ENCODE data around the gene COL1A1. TPM values are rescaled to one million over a fixed set of nuclear protein-coding genes. Genes with fewer than 3 reads are reported as not detected.

The COL1A1 gene
- total RNA-seq = 1,223 and 1,870 TPM in 2 replicates

DNA sequence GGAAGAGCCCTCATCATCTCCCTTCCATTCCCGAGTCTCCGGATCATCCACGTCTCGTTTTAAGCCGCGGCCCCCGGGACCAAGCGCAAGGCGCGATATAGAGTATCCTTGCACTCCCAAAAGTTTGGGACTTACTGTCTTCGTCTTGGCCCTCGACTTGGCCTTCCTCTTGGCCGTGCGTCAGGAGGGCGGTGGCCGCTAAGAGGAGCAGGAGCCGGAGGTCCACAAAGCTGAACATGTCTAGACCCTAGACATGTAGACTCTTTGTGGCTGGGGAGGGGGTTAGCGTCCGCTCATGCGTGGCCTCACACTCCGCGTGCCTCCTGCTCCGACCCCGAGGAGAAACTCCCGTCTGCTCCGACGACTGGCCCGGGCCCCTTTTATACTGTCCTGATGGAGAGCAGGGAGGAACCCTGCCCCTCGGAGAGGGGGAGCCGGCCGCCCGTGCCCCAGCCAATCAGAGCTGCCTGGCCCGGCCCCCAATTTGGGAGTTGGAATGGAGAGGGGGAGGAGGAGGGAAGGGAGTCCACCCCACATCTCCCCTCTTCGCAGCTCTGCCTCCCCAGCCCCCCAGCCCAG is at the start of gene COL1A1:
Gene COL1A1, minus strand, starts transcription at position 356 of the 579 bp plus-strand sequence. Its CDS starts 118 bp downstream, at position 238.

DNA sequence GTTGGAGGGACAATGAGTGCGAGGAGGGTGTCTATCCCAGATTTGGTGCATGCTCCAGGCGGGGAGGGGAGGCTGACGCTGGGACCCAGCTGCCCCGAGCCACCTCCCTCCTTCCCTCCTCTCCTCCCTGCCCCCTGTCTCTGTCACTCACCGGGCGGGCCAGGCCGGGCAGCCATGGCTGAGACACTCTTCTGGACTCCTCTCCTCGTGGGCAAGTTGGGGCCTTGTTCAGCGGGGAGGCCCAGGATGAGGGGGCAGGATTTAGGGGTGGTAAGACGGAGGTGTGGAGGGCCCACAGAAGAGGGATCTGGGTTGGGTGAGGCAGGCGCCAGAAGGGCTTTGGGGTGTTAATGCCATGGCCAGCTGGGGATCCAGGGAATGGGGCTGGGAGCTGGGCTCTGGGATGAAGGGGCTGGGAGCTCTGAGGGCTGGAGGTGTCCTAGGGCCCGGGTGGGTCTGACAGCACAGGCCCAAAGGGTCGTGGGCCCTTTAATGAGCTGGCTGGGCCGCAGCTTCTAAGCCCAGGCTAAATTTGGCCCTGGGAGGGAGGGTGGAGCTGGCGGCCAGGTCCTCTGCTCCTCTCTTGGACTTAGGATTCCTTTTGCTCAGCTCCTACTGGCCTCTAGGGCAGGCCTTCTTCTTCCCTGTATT is 35.4 kb downstream of the COL1A1 start, which contains the start of gene SGCA:
Gene SGCA, plus strand, starts transcription at position 139 of the 651 bp plus-strand sequence. Its CDS starts 36 bp downstream, at position 175.

DNA sequence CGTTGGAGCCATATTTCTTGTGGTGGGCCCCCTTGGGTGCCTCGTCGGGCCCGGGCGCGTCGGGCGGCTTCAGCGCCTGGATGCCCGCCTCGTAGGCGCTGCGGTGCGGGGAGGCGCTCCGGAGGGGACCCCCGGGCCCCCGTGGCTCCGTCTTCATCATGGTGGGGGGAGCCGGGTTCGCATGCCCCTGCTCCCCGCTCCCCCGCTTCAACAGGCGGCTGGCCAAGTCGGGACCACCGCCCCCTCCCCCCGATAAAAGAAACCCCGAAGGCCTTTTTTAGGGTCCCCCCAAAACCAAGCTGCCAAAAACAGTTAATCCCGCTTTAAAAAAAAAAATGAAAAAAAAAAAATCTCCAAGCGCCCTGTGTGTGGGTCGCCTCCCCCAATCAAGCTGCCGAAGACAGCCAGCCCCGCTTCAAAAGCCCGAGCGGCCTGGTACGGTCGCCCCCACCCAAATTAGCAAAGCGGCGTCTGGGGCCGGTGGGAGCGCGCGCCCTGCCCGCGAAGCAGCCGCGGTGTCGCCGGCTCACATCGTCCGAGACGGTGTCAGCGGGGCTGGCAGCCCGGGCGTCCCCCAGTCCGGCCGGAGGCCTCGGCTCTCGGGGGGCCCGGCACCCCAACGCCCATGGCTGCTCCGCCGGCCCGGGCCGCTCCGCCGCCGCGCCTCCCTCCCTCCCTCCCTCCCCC is 50.9 kb downstream of the COL1A1 start, which contains the start of gene PPP1R9B:
Gene PPP1R9B, minus strand, starts transcription at position 324 of the 687 bp plus-strand sequence. Its CDS starts 164 bp downstream, at position 160.

Other genes with a start within 250 kb of the COL1A1 start
- gene DLX4, start 232.4 kb downstream of the COL1A1 start, total RNA-seq = not detected in 2 replicates
- not detected in 2 replicates for gene DLX3, start 206.4 kb downstream of the COL1A1 start, total RNA-seq
- gene ITGA3, start 145.5 kb downstream of the COL1A1 start, total RNA-seq = 15.1 and 16.9 TPM in 2 replicates
- gene PDK2, start 106.3 kb downstream of the COL1A1 start, total RNA-seq = 16.6 and 21.4 TPM in 2 replicates
- gene SAMD14, start 71.5 kb downstream of the COL1A1 start, total RNA-seq = 1.4 and 1.9 TPM in 2 replicates
- 25.6 and 41.8 TPM in 2 replicates for gene PPP1R9B, start 51.0 kb downstream of the COL1A1 start, total RNA-seq
- 0.18 TPM in 1 of 2 replicates, not detected in the other for gene SGCA, start 35.6 kb downstream of the COL1A1 start, total RNA-seq
- gene TMEM92, start 72.8 kb upstream of the COL1A1 start, total RNA-seq = under 0.01 and 0.09 TPM in 2 replicates
- 46.5 and 52.6 TPM in 2 replicates for gene XYLT2, start 144.5 kb upstream of the COL1A1 start, total RNA-seq
- gene MRPL27, start 171.6 kb upstream of the COL1A1 start, total RNA-seq = 68.6 and 68.9 TPM in 2 replicates
- gene EME1, start 171.6 kb upstream of the COL1A1 start, total RNA-seq = 1.3 TPM in 2 replicates
- gene LRRC59, start 195.9 kb upstream of the COL1A1 start, total RNA-seq = 135 and 154 TPM in 2 replicates
- gene ACSF2, start 224.6 kb upstream of the COL1A1 start, total RNA-seq = 20.3 and 40.5 TPM in 2 replicates

Data from smooth muscle cell of bladder (primary cell).